IPS-11a (cell line): ENCODE data around the gene ANKRD30B.
"Not testable (repeated sequence)": the region's sequence is repeated elsewhere in the genome, so short reads cannot be mapped to it uniquely, and the experiment has no call there.

Experiments used
- H3K4me3 ChIP-seq: one replicate; pipeline ENCODE4 v1.5.1; 2013; ENCODE audit warnings: low read depth, low read length, control low read depth

ANKRD30B gene, protein sequence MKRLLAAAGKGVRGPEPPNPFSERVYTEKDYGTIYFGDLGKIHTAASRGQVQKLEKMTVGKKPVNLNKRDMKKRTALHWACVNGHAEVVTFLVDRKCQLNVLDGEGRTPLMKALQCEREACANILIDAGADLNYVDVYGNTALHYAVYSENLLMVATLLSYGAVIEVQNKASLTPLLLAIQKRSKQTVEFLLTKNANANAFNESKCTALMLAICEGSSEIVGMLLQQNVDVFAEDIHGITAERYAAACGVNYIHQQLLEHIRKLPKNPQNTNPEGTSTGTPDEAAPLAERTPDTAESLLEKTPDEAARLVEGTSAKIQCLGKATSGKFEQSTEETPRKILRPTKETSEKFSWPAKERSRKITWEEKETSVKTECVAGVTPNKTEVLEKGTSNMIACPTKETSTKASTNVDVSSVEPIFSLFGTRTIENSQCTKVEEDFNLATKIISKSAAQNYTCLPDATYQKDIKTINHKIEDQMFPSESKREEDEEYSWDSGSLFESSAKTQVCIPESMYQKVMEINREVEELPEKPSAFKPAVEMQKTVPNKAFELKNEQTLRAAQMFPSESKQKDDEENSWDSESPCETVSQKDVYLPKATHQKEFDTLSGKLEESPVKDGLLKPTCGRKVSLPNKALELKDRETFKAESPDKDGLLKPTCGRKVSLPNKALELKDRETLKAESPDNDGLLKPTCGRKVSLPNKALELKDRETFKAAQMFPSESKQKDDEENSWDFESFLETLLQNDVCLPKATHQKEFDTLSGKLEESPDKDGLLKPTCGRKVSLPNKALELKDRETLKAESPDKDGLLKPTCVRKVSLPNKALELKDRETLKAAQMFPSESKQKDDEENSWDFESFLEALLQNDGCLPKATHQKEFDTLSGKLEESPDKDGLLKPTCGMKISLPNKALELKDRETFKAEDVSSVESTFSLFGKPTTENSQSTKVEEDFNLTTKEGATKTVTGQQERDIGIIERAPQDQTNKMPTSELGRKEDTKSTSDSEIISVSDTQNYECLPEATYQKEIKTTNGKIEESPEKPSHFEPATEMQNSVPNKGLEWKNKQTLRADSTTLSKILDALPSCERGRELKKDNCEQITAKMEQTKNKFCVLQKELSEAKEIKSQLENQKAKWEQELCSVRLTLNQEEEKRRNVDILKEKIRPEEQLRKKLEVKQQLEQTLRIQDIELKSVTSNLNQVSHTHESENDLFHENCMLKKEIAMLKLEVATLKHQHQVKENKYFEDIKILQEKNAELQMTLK (N-terminal part only)

DNA sequence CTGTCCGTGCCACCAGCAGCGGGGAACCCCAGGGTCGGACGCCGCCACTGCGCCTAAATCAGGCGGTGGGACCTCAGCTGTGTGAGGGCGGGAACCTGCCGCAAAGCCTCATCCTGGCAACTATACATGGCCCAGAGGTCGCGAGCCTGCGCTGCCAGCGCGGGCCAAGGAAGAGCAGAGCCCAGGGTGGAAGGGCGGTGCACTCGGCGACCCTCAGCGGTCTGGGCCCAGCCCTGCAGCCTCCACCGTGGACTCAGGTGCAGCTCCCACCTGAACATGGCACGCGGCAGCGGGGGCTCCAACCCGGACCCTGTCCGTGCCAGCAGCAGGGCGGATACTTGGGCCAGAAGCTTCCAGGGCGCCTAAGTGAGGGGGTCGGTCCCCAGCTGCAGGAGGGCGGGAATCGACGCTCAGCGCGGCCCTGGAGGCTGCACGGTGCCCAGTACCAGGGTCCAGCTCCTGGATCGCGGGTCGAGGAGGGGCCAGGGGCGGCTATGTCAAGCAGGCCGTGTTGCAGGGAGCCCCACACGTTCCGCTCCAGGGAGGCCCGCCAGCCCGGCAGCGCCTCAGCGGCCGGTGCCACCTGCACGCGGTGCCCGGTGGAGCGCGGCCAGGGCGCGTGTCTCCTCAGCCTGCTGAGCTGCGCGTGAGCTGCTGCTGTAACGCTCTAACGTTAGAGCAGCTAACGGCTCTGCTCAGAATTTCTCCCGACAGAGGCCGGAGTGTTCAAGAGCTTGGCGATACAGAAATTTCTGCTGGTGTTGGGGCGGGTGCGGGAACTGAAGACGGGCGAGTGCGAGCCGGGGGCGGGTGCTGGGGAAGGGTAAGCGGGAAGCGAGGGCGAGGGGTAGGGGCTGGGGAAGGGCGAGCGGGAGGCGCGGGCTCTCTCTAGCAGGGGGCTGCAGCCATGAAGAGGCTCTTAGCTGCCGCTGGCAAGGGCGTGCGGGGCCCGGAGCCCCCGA lies at the start of gene ANKRD30B:
TSS of gene ANKRD30B (plus strand) at position 660 of the 962 bp plus-strand sequence. CDS start at position 908, 248 bp downstream.
- H3K4me3 ChIP-seq: no peak within 1 kb of the TSS

DNA sequence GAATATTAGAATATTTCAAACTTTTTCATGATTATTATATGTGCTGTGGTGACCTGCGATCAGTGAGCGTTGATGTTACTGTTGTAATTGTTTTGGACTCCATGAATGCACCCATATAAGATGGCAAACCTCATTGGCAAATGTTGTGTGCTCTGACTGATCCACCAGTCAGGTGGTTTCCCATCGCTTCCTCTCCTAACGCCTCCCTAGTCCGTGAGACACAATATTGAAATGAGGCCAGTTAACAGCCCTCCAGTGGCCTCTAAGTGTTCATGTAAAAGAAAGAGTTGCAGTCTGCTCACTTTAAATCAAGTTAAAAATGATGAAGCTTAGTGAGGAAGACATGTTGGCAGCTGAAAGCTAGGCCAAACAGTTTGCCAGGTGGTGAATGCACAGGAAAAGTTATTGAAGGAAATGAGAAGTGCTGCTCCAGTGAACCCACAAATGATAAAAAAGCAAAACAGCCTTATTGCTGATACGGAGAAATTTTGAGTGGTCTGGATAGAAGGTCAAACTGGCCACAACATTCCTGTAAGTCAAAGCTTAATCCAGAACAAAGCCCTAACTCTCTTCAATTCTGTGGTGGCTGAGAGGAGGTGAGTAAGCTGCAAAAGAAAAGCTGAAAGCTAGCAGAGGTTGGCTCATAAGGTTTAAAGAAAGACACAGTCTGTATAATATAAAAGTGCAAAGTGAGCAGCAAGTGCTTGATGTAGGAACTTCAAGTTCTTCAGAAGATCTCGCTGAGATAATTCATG lies 46.5 kb upstream of the ANKRD30B start:
- H3K4me3 ChIP-seq: not testable (repeated sequence)

DNA sequence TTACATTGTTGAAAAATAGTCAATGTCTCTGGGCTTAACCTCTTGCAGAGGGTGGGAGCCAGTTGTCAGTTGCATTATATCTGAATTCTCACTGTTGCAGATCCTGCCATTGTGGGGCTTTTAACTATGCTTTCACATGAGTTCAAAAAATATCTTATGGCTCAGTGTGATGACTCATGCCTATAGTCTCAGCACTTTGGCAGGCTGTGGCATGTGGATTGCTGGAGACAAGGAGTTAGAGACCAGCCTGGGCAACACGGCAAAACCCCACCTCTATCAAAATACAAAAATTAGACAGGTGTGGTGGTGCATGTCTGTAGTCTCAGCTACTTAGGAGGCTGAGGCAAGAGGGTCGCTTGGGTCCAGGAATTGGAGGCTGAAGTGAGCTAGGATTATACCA lies 38.2 kb upstream of the ANKRD30B start:
- not testable (repeated sequence) for H3K4me3 ChIP-seq

DNA sequence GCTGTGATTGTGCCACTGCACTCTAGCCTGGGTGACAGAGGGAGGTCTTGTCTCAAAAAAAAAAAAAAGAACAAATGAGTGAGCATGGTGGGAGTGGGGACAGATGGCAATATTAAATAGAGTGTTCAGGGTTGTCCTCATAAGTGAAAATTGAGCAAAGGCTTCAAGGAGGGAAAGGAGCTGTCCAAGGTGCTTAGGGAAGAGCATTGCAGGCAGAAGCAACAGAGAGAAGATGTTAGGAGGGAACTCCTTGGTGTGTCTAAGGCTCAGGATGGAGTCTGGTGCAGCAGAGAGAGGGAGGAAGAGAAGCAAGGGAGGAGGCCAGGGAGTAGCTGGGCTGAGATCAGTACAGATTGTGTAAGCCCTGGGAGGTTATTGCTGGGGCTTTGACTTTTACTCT lies 26.4 kb upstream of the ANKRD30B start:
- H3K4me3 ChIP-seq: not testable (repeated sequence)

DNA sequence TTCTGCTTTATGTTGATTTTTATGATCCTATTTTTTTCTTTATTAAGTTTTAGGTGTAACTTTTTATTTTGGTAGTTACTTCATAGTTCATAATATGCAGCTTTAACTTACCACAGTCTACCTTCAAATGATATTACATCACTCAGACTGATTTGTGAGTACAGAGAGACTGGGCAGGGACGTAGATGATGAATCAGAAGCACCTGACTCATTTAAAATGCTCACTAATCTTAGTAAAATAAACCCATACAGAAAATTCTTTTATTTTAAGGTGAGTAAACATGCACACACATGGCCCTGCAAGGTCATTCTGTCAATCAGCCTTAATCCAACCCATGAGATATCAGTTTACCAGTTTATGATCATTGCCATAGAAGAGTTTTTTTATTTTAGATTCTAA lies 8.9 kb upstream of the ANKRD30B start:
- not testable (repeated sequence) for H3K4me3 ChIP-seq

DNA sequence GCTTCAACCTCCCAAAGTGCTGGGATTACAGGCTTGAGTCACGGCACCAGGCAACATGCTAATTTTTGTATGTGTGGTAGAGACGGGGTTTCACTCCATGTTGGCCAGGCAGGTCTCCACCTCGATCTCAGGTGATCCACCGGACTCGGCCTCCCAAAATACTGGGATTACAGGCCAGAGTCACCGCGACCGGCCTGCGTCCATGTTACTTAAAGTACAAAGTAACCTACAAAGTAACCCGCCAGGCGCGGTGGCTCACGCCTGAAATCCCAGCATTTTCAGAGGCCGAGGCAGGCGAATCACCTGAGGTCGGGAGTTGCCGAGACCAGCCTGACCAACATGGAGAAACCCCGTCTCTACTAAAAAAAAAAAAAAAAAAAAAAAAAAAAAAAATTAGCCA lies 1.1 kb upstream of the ANKRD30B start:
- H3K4me3 ChIP-seq: no peak overlapping the region

DNA sequence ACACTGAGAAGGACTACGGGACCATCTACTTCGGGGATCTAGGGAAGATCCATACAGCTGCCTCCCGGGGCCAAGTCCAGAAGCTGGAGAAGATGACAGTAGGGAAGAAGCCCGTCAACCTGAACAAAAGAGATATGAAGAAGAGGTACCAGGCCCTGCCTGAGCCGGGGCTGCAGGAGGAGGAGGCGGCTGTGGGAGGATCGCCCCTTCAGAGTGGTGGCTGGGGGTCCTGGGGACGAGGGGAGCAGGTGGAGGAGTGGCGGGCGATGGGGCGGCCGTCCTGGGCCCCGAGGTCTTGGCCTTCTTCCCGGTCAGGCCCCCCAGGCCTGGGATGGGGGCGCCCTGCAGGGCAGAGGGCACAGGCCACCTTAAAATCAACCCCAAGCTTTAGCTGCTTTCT lies 524 bp downstream of the ANKRD30B start:
- no peak overlapping the region for H3K4me3 ChIP-seq

DNA sequence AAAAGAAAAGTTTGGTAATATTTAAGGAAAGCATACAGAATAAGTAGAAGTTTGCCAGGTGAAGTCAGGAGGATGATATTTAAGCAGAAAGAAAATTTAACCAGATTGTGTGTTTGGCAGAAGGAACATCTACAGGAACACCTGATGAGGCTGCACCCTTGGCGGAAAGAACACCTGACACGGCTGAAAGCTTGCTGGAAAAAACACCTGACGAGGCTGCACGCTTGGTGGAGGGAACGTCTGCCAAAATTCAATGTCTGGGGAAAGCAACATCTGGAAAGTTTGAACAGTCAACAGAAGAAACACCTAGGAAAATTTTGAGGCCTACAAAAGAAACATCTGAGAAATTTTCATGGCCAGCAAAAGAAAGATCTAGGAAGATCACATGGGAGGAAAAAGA lies 15.6 kb downstream of the ANKRD30B start:
- H3K4me3 ChIP-seq: not testable (repeated sequence)

DNA sequence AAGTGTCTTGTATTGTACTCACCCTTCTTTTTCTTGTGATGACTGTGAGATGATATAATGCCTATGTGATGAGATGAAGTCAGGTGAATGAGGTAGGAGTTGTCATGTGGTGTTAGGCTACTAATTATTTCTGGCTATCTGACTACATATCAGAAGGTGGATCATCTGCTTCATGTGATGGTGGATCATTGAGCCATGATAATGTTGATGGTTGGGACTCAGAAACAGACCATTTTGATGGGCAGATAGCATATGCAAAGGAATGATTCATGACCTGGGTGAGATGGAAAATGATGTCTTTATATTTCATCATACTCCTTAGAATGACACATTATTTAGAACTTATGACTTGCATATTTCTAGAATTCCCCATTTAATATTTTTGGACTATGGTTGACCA lies 19.5 kb downstream of the ANKRD30B start:
- no peak overlapping the region for H3K4me3 ChIP-seq

DNA sequence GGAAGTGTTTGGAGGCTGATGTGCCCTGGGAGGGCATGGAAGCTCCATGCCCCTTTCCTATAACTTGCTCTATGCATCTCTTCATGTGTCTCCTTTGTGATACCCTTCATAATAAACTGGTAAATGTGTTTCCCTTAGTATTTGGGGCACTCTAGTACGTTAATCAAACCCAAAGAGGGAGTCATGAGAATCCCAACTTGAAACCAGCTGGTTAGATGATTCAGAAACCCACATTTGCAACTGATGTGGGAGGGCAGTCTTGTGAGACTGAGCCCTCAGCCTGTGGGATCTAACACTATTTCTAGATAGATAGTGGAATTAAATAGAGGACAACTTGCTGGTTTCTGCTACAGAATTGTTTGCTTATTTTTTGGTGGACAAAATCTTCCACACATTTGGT lies 20.3 kb downstream of the ANKRD30B start:
- no peak overlapping the region for H3K4me3 ChIP-seq

DNA sequence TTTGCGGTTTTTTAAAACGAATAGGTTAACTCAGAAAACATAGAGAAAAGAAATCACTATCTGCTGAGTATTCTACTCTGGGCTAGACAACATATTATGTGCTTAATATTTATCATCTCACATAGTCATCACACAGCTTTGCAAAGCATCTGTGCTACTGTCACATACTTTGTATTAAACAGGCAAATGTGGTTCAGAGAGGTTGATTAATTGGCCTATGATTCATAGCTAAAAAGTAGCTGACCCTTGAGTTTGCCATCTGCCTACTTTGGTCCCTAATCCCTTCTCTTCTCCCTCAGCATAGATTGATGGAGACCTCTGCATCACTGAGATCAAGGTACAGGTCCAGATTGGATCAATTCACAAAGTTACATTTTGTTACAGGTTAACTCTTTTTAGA lies 21.4 kb downstream of the ANKRD30B start:
- H3K4me3 ChIP-seq: no peak overlapping the region

DNA sequence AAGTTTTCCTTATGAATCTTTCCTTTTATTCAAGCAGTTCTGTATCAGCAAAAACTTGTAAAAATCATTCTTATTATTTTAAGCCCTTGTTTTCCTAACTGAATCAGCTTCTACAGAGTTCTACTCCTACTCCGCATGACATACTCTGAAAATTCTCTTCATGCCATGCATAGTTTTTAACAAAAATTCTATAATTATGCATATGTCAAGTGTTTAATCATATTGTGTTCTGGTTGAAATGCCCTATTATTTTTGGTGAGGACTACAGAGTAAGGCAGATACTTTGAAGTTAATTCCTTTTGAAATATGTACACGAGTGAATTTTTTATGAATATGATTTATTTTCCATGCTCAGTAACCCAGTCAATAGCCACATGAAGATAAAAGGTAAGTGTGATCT lies 28.8 kb downstream of the ANKRD30B start:
- no peak overlapping the region for H3K4me3 ChIP-seq

DNA sequence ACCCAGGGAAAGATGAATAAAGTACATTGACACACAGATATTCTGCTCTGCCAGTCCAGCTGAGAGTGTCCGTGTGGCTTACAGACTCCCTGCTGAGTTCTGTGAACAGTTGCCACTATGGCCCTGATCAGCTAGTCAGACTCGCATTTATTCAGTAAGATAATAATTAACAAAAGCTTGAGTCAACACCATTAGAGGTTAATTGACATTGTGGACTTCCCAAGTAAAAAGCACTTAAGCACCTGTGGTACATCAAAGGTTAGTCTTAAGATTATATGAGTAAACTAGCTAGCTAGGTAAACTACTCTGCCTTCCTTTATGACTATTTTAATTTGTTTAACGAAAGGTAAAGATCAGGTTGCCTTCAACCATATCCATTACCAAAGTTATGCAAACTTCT lies 33.7 kb downstream of the ANKRD30B start:
- no peak overlapping the region for H3K4me3 ChIP-seq

DNA sequence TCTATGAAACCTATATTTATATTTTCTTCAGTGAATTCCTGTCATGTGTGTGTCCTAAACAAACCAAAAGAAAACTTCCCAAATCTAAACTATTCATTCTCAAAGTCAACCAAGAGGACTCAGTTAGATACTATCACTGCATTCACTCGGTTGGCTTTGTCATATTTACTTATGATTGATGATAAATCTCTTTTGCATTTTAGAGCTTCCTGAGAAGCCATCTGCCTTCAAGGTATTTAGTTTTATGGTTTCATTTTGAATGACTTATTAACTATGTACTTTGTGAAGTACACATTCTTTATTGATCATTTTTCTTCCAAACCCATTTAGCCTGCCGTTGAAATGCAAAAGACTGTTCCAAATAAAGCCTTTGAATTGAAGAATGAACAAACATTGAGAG lies 36.2 kb downstream of the ANKRD30B start:
- H3K4me3 ChIP-seq: no peak overlapping the region

DNA sequence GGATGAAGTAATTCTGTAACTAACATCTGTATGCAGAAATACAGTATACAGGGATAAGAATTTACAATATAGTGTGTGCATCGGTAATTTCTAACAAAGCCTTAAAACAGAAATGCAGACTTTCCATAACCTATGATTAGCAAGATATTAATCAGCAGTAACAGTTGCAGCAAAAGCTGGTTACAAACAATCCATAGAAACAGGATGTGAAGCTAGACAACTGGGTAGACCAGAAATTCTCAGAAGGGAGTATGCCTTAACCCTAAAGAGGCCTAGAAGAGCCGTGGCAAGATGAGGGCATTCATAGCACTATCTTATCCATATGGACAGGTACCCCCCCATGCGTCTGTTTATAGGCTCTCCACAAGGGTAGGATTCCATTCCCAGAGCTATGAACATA lies 48.9 kb downstream of the ANKRD30B start:
- not testable (repeated sequence) for H3K4me3 ChIP-seq

DNA sequence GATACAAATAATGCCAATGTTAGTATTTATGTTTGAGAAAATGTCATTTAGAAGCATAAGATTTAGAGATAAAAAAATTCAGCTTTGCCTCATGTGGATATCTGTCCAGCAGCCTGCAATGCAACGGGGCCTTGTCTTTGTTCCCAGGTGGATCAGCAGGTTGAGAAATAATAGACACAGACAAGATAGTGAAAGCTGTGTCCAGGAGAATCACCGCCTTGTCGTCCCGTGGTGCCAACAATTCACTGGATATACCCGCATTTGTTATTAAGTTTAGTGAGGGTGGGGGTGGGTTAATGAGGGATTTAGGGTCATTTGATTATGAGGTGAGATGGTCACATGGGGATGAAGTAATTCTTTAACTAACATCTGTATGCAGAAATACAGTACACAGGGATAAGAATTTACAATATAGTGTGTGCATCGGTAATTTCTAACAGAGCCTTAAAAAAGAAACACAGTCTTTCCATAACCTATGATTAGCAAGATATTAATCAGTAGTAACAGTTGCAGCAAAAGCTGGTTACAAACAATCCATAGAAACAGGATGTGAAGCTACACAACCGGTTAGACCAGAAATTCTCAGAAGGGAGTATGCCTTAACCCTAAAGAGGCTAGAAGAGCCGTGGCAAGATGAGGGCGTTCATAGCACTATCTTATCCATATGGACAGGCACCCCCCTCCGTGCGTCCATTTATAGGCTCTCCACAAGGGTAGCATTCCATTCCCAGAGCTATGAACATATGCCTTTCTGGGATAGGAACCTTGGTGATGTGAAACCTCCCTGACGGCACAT lies 50.2 kb downstream of the ANKRD30B start:
- not testable (repeated sequence) for H3K4me3 ChIP-seq

DNA sequence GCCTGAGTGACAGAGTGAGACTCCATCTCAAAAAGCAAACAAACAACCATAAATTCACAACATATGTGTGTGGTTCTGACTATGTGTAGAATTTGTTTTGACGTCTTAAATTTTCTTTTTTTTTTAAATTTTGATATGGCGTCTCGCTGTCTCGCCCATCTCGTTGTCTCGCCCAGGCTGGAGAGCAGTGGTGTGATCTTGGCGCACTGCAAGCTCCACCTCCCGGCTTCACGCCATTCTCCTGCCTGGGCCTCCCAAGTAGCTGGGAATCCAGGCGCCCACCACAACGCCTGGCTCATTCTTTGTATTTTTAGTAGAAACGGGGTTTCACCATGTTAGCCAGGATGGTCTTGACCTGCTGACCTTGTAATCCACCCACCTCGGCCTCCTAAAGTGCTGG lies 63.1 kb downstream of the ANKRD30B start:
- not testable (repeated sequence) for H3K4me3 ChIP-seq

DNA sequence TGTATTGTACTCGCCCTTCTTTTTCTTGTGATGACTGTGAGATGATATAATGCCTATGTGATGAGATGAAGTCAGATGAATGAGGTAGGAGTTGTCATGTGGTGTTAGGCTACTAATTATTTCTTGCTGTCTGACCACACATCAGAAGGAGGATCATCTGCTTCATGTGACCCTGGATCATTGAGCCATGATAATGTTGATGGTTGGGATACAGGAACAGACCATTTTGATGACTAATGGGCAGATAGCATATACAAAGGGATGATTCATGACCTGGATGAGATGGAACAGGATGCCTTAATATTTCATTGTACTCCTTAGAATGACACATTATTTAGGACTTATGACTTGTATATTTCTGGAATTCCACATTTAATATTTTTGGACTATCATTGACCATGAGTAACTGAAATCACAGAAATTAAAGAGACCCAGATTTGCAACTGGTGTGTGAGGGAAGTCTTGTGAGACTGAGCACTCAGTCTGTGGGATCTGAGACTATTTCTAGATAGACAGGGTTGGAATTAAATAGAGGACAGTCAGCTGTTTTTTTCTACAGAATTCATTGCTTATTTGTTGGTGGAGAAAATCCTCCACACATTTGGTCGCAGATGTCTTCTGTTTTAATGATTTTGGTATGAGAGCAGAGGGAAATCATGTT lies 79.1 kb downstream of the ANKRD30B start:
- H3K4me3 ChIP-seq: not testable (repeated sequence)
